HG03469 (cell line): ENCODE measurements around the gene DPEP2NB.
"Not testable (repeated sequence)": the region's sequence is repeated elsewhere in the genome, so short reads cannot be mapped to it uniquely, and the experiment has no call there.

Experiments
- ATAC-seq: cut with Tn5 transposase; IDR thresholded peaks from one replicate; pipeline ENCODE4 v1.9.1; 2021; ENCODE audit warnings: mild to moderate bottlenecking, moderate library complexity, moderate number of reproducible peaks; ENCODE audit not compliant: unreplicated experiment

DPEP2NB gene

GRCh38 chr16:68015681-68016080, at the start of gene DPEP2NB:
Gene DPEP2NB, minus strand, starts transcription at chr16:68015911. Its CDS starts 141 bp downstream, at chr16:68015770.
- ATAC-seq = no peak

- ATAC-seq = no peak
These were observed 49.2 kb upstream of the DPEP2NB start for GRCh38 chr16:68064791-68065365.

GRCh38 chr16:68062910-68063393, 47.2 kb upstream of the DPEP2NB start:
- ATAC-seq = no peak

- ATAC-seq = no peak
These were observed 45.7 kb upstream of the DPEP2NB start for GRCh38 chr16:68061396-68061795.

GRCh38 chr16:68059804-68060203, 44.1 kb upstream of the DPEP2NB start:
- ATAC-seq = no peak

GRCh38 chr16:68055395-68055794, 39.7 kb upstream of the DPEP2NB start:
- no peak for ATAC-seq

- ATAC-seq = no peak
These were observed 33.7 kb upstream of the DPEP2NB start for GRCh38 chr16:68049449-68049848.

- ATAC-seq = no peak
These were observed 32.3 kb upstream of the DPEP2NB start for GRCh38 chr16:68047987-68048386.

GRCh38 chr16:68046106-68046505, 30.4 kb upstream of the DPEP2NB start:
- ATAC-seq = no peak

GRCh38 chr16:68041783-68042182, 26.1 kb upstream of the DPEP2NB start:
- no peak for ATAC-seq

GRCh38 chr16:68040506-68041288, 25.0 kb upstream of the DPEP2NB start:
- no peak for ATAC-seq

GRCh38 chr16:68037841-68038597, 22.3 kb upstream of the DPEP2NB start:
- ATAC-seq = no peak

GRCh38 chr16:68035227-68035626, 19.5 kb upstream of the DPEP2NB start:
- no peak for ATAC-seq

- ATAC-seq = no peak
These were observed 17.4 kb upstream of the DPEP2NB start for GRCh38 chr16:68033101-68033500.

- ATAC-seq = no peak
These were observed 16.2 kb upstream of the DPEP2NB start for GRCh38 chr16:68031951-68032350.

GRCh38 chr16:68030108-68030507, 14.4 kb upstream of the DPEP2NB start:
- ATAC-seq = not testable (repeated sequence)

GRCh38 chr16:68028996-68029395, 13.3 kb upstream of the DPEP2NB start:
- no peak for ATAC-seq

- ATAC-seq = peak; percentile 57
These were observed 7.2 kb upstream of the DPEP2NB start, which contains the start of the genes DDX28 and DUS2 for GRCh38 chr16:68022728-68023537. Gene DDX28, minus strand, starts transcription at chr16:68023232. Its CDS starts 30 bp downstream, at chr16:68023202. Gene DUS2, plus strand, starts transcription at chr16:68023284. Its CDS starts 14,740 bp downstream, at chr16:68038024.

GRCh38 chr16:68022278-68022727, 6.6 kb upstream of the DPEP2NB start:
- ATAC-seq = no peak

- no peak for ATAC-seq
These were observed 5.8 kb upstream of the DPEP2NB start for GRCh38 chr16:68021490-68021889.
